GM18508 (cell line): ENCODE results near the gene TRIM10.
"Not testable (repeated sequence)": the region's sequence is repeated elsewhere in the genome, so short reads cannot be mapped to it uniquely, and the experiment has no call there.

ENCODE experiments used
- ATAC-seq: cut with Tn5 transposase; IDR thresholded peaks from one replicate; pipeline ENCODE4 v1.9.1; 2021; ENCODE audit warnings: moderate number of reproducible peaks; ENCODE audit not compliant: insufficient read depth, unreplicated experiment

Gene TRIM10

DNA sequence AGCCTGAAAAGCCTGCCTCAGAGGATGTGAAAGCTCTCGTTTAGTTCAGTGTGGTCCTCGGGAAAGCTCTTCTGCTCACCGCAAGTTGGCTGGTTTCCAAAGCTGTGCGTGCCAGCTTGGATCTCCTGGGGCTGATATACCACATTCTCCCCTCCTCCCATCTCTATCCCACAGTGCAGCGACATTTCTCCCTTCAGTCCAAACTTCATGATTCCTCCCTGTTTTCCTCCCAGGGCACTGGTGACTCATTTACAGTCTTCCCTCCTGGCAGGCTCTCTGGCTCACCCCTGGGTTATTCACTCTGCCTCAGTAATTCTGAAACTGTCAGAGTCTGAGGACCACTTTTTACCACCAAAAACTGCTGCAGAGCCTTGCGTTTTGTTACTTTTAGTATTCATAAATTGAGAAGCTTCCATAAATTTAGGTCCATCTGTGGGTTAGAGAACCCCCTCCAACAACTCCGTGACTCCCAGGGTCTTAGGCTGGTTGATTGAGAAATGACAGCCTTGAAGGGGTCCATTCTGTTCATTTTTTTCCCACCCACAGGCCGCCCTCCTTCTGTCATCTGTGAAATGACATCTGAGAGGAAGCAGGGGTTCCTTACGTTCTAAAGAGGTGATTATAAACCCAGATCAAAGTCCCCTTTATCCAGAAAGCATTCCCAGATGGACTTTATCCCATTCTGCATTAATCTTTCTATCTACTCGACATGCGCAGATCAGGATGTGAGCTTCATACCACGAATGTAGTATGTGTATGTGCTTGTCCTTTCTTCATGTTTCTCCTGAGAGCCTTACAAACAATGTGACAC is 6.1 kb downstream of the TRIM10 start:
- no peak for ATAC-seq

DNA sequence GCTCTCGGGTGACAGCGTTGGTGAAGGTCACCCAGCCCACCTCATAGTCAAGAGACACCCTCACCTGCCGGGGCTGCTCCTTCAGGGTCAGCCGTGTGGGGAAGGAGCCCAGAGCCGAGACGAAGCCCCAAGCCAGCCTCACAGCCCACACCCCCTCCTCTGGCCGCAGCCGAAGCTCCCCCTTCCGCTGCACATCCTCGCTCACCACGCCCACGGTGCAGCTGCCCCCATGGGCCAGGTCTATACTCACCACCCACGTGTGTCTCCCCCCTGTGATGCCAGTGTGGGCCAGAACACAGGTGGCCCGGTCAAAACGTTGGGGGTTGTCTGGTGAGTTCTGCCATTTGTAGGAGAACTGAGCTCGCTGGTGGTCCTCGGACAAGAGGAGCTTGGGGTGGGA is 7.0 kb downstream of the TRIM10 start:
- no peak for ATAC-seq

DNA sequence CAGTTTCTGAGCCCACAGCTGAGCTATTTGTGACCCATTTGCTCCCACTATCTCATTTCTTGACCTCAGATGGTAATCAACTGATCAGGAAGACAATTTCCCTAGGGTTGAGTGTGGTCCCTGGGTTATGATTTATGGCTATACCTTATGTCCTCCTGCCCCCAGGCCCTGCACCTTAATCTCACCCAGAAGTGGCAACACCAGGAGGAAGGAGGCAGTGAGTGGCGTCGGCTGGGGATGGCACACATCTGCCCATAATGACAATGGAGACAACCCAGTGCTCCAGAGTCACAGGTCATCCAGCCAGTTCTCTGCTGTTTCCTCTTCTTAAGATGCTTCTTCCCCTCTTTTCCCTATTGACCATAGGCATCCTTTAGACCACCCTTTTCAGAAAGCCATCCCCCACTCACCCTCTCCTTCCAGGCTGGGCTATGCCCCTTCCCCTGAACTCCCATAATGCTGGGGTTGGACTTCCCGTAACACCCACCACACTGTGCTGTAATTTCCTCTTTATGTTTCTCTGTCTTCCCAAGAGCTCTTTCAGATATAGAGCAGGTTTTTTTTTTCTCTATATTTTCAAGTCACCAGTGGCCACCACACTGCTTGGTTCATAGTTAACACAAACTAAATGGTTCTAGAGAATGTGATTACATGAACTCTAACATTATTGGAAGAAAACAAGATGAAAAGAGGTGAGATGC is 8.0 kb downstream of the TRIM10 start:
- ATAC-seq = no peak

DNA sequence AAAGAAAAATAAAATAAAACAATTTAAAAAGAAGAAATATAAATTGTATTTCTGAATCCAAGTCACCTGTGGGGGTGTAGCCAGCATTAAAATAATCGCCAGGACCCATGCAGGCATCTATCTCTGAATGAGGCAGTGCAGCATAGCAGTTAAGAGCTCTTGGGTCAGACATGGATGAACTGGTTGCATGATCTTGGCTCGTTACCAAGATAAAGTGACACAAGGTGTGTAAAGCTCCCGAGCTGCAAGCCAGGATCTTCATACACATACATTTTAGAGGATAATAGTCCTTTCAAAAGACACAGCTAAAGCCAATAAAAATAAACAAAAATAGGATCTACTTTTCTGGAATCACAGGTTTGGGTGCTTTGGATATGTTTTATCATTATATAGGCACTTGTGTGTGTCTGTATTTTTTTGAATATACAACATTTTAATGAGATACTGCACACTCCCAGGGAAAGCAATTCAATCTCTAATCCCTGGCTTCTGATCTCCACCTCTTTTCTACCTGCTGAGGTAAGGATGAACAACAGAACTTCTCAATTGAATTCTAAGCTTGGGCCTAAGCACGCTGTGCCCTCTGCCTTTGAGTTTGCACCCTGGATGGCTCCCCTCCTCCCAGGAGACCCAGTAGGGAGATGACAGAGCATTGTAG is 8.9 kb downstream of the TRIM10 start:
- ATAC-seq = no peak

DNA sequence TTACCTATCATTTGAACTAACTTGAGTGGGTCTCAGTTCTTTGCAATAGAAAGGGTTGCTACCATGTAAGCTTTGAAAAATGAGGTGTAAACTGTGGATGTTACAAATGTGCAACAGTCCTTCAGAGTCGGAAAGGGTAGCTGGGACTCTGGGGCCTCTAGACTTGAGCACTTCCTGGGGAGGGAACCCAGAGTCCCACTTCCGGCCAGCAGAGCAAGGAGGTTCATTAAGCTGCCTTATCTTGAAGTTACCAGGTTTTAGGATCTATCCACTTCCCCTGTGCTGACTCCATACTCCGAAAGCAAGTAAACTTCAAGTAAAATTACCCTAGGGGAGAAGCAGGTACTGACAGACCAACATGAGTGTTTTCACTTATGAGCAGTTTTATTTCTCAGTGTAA is 9.4 kb downstream of the TRIM10 start:
- no peak for ATAC-seq

DNA sequence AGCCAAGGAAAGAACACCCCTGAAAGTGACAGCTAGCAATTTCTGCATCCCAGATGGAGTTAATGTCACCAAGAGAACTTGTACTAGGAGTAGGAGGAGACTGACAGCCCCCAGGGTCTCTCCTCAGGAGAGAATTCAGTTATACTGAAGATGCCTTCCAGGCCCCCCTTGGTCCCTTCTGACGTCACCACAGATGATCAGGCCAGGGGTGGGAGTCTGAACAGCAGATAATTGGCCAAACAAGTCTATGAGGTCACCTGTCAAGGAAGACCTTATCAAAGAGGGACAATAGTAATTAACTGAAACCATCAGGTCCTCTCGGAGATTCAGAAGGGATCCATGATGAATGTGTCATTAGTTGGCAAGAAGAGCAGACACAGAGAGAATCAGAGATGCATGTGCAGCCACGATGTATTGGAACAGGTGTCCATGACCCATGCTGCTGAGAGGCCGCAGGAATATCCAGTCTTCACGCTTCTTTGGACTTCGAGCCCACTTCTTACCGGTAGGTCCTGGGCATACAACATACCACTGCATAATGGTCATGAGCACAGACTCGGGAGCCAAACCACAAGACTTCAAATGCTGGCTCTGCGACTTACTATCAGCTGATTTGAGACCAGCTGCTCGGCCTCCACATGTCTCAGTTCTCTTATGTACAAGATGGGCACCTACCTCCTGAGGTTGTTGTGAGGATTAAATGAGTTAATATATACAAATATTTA is 10.2 kb downstream of the TRIM10 start:
- no peak for ATAC-seq

DNA sequence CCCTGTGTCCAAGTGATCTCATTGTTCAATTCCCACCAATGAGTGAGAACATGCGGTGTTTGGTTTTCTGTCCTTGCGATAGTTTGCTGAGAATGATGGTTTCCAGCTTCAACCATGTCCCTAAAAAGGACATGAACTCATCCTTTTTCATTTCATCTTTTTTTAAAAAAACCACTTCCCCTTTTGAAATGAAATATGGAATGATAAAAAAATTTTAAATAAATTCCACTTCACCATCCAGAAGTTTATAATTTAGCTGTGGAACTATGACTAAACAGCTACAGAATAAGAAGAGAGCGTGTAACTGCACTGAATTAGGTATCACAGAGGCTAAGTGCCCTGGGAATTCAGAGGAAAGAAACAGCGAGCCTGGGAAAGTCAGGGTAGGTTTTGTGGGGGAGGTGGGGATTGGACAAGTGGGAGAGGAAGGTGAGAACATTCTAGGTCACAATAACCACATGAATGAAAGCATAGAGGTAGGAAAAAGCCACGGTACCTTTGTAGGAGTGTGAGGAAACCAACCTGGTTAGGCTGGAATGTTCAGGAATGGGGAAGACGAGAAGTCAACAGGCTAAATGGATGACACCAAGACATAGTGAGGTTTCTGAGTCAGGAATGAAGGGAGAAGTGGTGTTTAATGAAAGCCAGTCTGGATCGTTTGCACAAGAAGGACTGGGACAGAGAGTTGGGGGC is 11.0 kb downstream of the TRIM10 start:
- ATAC-seq = no peak

DNA sequence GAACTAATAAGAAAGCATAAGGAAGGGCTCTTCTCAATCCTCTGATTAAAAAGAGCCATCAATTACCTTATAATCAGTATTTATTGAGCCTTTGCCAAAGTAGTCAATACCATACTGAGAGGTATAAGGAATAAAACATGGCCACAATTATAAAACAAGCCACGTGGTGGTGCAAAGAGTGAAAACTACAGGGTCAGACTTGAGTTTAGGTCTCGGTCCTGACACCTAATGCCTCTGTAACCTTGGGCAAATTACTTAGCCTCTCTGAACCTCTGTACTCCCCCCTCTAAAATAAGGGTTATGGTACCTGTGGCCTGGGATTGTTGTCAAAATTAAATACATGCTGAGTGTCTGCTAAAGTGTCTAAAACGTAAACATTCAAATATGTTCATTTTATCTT is 11.8 kb downstream of the TRIM10 start:
- no peak for ATAC-seq

DNA sequence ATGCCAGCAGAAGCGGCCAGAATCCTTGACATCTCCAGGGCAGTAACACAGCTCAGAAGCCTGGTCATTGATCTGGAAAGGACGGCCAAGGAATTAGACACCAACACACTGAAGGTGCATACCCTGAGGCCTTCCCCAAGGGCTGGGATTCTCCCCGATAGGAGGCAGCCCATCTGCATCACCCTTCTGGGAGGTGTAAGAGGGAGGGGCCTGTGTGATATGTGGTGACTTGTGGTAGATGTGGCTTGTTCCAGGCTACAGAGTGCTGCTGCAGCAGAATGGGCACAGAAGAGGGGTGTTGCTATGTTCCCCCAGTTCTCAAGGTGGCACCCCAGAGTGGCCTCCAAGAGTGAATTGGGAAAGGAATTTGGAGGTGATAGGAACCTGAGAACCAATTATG is 13.9 kb downstream of the TRIM10 start:
- ATAC-seq = no peak

DNA sequence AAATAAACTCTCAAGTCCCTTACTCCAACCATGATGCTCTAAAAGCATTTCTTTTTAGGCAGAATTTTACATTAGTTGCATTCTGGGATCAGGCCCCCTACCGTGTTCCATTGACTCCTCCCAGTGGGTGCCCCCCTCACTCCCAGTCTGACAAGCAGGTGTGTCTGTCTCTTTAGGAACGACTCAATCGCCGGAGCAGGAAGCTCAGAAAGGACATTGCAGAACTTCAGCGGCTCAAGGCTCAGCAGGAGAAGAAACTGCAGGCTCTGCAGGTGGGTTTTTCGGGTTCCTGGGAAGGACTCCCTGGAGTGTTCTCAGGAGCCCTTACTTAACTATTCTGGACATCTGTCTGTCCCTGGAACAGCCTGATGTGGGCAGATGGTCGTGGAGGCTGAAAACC is 15.2 kb downstream of the TRIM10 start:
- ATAC-seq = no peak

DNA sequence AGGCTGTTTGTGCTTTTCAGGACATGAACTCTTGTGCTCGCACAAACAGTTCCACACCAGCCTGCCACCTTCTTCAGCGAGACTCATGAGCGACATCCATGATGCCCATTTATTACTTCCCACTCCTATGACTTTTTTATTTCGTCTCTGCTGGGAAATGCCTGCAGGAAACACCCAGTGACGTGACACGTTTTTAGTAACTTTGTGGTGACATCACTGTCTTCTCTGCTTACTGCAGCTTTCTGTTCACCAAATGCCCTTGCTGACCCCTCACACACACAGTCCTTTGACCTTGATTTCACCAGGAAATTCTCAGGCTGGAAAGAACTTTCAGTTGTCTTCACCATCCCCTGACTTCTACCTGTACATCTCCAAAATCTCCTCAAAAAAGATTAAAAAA is 16.2 kb downstream of the TRIM10 start:
- ATAC-seq = no peak

DNA sequence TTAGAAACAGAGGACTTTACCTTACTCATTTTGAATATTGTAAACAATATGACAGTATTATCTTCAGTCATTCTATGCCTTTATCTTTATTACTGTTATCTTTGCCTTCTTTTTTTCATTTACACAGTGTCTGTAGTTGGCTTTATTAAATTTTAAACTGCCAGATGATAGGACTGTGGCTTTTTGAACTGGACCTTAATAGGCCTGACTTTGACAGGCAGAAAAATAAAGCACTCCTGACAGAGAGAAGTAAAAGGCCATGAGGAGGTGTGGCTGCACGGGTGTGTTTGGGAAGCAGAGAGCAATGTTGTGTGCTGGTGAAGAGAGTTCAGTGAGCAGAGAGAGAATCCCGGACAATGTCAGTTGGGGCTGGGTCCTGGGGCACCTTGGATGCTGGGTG is 17.2 kb downstream of the TRIM10 start:
- ATAC-seq = no peak

DNA sequence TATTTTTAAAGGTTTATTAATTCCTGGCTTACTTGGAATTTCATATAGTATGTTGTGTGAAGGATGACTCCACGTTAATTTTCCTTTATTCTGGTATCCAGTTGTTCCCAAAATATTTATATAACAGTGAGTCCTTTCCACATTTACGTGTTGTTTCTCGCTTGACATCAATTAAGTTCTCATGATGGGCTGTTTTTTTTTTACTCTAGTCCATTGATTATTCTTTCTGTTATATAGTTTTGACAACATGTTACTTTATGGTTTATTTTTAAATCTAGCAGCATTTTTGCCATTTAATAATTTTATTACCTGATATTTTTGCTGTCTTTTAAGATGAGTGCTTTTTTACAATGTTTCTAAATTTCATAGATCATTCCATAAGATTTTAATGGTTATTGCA is 18.3 kb downstream of the TRIM10 start:
- no peak for ATAC-seq

DNA sequence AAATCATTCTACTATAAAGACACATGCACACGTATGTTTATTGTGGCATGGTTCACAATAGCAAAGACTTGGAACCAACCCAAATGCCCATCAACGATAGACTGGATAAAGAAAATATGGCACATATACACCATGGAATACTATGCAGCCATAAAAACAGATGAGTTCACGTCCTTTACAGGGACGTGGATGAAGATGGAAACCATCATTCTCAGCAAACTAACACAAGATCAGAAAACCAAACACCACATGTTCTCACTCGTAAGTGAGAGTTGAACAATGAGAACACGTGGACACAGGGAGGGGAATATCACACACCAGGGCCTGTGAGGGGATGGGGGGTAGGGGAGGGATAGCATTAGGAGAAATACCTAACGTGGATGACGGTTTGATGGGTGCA is 20.8 kb downstream of the TRIM10 start:
- ATAC-seq = not testable (repeated sequence)

DNA sequence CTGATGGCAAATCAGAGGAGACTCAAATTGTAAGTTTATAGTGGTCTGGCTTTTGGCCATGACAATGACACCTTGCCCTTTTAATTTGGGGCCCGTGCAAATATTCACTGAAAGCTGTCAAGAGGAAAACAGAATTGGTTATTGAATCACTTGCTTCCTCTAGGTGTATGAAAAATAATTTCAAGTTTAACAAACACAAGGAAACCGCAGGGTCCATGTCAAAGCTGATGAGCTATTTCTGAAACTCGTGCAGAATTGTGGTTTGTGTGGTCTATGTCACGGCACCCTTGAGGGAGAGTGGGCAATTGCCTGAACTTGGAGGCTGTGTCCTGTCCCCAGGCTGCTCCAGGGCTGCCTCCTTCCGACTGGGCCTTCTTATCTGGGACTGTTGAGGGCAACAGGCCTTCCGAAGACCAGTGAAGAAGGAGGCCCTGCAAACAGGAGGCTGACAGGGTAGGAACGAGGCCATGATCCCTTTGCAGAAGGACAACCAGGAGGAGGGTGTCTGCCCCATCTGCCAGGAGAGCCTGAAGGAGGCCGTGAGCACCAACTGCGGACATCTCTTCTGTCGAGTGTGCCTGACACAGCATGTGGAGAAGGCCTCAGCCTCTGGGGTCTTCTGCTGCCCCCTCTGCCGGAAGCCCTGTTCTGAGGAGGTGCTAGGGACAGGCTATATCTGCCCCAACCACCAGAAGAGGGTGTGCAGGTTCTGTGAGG is 24.3 kb downstream of the TRIM10 start:
- no peak for ATAC-seq

DNA sequence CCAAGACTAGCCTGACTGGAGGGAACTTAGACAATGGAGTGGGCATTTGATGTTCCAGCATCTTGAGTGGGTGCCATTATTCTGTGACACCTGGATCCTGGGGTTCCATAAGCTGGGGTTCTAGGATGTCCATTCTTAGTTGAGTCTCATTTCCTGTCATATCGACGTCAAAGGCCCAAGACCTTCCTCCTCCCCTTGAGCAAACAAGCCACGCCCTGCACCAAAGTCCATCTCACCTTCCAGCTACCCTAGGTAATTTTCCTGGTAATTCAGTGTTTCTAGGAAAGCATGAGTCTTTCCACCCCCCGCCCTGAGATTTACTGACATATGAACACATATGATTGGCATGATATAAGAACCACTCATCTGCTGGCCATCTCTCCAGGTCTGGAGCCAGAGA is 25.3 kb downstream of the TRIM10 start, which contains the start of gene TRIM40:
Gene TRIM40 (plus strand): TSS at position 384 of the 400 bp plus-strand sequence. CDS start 897 bp downstream, outside the sequence.
- no peak for ATAC-seq

DNA sequence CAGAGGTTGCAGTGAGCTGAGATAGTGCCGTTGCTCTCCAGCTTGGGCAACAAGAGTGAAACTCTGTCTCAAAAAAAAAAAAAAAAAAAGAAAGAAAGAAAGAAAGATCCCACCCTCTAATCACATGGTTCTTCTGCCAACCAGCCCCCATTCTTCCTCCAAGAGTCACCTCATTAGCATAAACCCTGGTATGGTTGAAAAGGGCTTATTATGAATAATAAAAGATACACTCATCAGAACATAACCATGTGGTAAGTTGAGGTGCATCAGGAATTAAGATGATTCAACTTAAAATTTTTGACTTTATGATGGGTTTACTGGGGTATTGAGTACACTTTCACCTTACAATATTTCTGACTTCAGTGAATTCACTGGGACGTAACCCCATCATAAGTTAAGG is 25.9 kb downstream of the TRIM10 start:
- no peak for ATAC-seq

DNA sequence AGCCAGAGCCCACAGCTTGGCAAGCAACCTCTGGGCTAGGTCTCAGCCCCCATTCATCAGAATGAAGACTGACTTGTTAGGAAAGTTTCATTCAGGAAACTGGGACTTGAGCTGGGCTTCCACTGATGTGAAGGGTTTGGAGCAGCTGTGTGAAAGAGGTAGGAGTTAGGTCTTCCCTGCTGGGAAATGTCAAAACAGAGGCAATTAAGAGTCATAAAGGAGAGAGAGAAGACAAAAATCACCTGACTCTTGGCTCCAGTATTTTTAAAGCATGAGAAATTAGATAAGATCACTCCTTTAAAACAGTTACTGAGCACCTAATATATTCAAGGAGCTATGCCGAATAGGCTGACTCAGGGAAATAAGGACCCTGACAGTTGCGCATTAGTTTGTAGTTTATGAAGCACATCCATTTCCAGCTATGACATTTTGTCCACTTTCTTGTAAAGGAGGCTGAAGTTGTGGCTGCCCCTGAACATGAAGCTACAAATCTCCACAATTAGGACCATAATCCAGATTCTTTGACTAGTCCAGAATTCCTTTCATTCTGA is 29.0 kb downstream of the TRIM10 start:
- ATAC-seq = no peak
